T-helper 17 cell (primary cell): Measurements from ENCODE around the gene AIRE. TPM values are rescaled to one million over a fixed set of nuclear protein-coding genes. Genes with fewer than 3 reads are reported as not detected.

ENCODE experiments used
- ATAC-seq: fragments of 150-1000 bp; cut with Tn5 transposase; 2 replicates; pipeline ENCODE4 v1.10.0; 2021; ENCODE audit warnings: mild to moderate bottlenecking, moderate library complexity
- DNase-seq, 3 donors: peaks; one replicate each; pipeline versions ENCODE4 v3.0.0 to v3.0.0-alpha.2; 2020 to 2021
- H3K9me3 ChIP-seq: one replicate; pipeline ENCODE4 v1.7.0; 2013; ENCODE audit warnings: low read length, mild to moderate bottlenecking; ENCODE audit not compliant: control insufficient read depth, poor library complexity, severe bottlenecking
- H3K27ac Mint-ChIP-seq: one replicate; pipeline ENCODE4 v1.8.0; 2022; ENCODE audit warnings: mild to moderate bottlenecking, moderate library complexity, mixed read lengths
- H3K27me3 Mint-ChIP-seq: one replicate; pipeline ENCODE4 v1.8.0; 2022; ENCODE audit warnings: mixed read lengths
- H3K36me3 Mint-ChIP-seq: one replicate; pipeline ENCODE4 v1.8.0; 2022; ENCODE audit warnings: low read depth, mixed read lengths
- H3K4me1 Mint-ChIP-seq: one replicate; pipeline ENCODE4 v1.8.0; 2022; ENCODE audit warnings: mild to moderate bottlenecking, mixed read lengths
- H3K4me3 Mint-ChIP-seq: one replicate; pipeline ENCODE4 v1.8.0; 2022; ENCODE audit warnings: mild to moderate bottlenecking, moderate library complexity, mixed read lengths
- total RNA-seq, 4 donors: library from RNA in 2 of 4; stranded (reverse) in 2 of 4; gene quantifications; one replicate each; pipeline ENCODE4 v1.2.3 and lab custom pipeline; 2022 to 2026

Gene AIRE
- total RNA-seq, 2 donors from 2014 or later: 1.4 to 3.4 TPM

DNA sequence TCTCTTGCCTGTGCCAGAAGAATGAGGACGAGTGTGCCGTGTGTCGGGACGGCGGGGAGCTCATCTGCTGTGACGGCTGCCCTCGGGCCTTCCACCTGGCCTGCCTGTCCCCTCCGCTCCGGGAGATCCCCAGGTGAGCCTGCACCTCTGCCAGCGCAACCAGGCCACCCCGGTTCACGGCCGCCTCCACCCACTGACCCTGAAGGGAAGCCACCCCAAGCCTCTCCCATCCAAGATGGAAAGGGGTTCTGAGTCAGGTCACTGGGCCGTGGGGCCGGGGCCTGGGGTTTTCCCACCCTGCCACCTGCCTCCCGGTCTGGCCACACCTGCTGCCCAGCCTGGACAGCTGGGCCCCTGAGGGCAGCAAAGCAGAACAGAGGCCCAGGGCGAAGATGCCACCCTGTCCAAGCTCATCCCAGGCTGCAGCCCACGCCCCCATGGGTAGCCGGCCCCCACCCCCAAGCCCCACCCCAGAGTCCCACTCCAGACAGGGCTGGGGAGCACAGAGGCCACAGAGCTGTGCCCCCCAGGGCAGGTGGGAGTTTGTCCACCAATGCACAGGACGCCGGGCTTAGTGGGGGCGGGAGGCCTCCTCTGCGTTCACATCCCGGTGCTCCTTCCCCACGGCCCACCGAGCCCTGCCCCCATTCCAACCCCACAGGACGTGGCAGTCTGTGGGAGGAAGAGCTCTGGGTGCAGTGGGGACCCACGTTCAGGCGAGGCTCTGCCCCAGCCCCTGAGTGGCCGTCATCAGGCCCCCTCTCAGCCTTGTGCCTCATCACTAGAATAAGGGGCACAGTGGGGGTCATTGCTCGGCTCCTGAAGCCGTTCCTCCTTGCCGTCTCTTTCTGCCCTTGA lies 5.6 kb downstream of the AIRE start:
- Mint-ChIP-seq H3K27me3 (no peaks in the 10 kb centered on the region), H3K36me3 (no peaks in the 10 kb centered on the region), H3K27ac (peak overlapping the region; percentile 81), H3K4me1 (peaks cover 24% of the 10 kb centered on the region), H3K4me3 (peak overlapping the region; percentile 84)
- no peaks in the 10 kb centered on the region for H3K9me3 ChIP-seq
- peak in 1 of 3 donors; percentile 7 for DNase-seq
- ATAC-seq: no peak

DNA sequence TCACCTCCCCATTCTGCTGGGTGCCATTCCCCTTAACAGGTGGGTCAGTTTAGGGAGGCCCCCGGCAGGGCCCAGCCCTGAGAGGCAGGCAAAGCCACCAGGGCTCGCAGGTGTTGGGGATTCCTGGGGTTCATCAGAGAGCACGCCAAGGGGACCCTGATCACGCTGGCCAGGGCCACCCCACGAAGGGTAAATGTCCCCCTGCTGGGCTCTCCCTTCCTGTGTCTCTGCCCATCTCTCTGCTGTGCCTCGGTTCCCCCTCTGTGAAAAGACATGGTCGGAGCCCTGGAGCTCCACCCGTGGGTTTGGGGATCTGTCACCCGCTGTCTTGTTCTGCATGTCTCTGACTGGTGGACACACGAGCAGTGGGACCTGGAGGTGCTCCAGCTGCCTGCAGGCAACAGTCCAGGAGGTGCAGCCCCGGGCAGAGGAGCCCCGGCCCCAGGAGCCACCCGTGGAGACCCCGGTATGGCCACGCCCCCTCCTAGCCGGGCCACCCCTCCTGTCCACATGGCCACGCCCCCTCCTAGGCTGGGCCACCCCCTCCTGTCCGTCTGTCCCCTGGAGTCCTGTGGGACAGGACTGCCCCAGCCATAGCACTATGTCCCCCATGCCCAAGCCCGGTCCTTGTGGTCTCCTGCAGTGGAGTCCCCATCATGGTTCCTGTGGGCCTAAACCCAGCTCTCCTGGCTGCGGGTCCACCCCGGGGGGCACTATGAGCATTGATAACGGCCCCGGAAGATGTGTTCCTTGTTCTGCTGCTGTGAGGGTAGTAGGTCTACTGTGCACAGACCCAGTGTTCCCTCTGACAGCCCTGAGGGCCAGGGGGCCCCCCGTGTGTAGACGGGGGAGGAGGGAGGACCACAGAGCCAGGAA lies 6.5 kb downstream of the AIRE start:
- Mint-ChIP-seq H3K4me3 (peak overlapping the region; percentile 84), H3K27me3 (no peaks in the 10 kb centered on the region), H3K4me1 (peaks cover 24% of the 10 kb centered on the region), H3K27ac (peak overlapping the region; percentile 45), H3K36me3 (no peaks in the 10 kb centered on the region)
- no peaks in the 10 kb centered on the region for H3K9me3 ChIP-seq
- no peak for ATAC-seq
- no peak for DNase-seq

DNA sequence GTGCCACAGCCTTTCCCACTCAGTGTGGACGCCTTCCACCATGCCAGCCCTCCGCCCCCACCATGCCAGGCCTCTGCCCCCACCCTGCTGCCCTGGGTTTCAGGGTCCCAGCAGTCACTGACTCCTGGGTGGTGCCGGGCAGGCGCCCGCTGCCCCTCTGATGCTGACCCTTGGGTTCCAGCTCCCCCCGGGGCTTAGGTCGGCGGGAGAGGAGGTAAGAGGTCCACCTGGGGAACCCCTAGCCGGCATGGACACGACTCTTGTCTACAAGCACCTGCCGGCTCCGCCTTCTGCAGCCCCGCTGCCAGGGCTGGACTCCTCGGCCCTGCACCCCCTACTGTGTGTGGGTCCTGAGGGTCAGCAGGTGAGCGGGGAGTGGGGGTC lies 7.1 kb downstream of the AIRE start:
- Mint-ChIP-seq H3K4me1 (peaks cover 26% of the 10 kb centered on the region), H3K36me3 (no peaks in the 10 kb centered on the region), H3K27ac (peak overlapping the region; percentile 45), H3K27me3 (no peaks in the 10 kb centered on the region), H3K4me3 (peak overlapping the region; percentile 74)
- no peak for DNase-seq
- no peak for ATAC-seq
- no peaks in the 10 kb centered on the region for H3K9me3 ChIP-seq

GRCh38 chr21:44293551-44294231 lies 8.0 kb downstream of the AIRE start:
- Mint-ChIP-seq H3K4me1 (peaks cover 28% of the 10 kb centered on the region), H3K4me3 (peak overlapping the region; percentile 41), H3K27ac (no peak overlapping the region), H3K27me3 (no peaks in the 10 kb centered on the region), H3K36me3 (no peaks in the 10 kb centered on the region)
- ATAC-seq (peak; percentile 40), DNase-seq (peak in 1 of 3 donors; percentile 32)
- H3K9me3 ChIP-seq: no peaks in the 10 kb centered on the region

- H3K4me1 Mint-ChIP-seq: peaks cover 24% of the 10 kb centered on the region
- DNase-seq (no peak), ATAC-seq (no peak)
- H3K9me3 ChIP-seq: no peaks in the 10 kb centered on the region
- no peak overlapping the region for H3K27ac Mint-ChIP-seq
- no peaks in the 10 kb centered on the region for H3K27me3 Mint-ChIP-seq
- no peaks in the 10 kb centered on the region for H3K36me3 Mint-ChIP-seq
- peak overlapping the region; percentile 72 for H3K4me3 Mint-ChIP-seq
Measured at GRCh38 chr21:44294391-44295162, 8.9 kb downstream of the AIRE start.

DNA sequence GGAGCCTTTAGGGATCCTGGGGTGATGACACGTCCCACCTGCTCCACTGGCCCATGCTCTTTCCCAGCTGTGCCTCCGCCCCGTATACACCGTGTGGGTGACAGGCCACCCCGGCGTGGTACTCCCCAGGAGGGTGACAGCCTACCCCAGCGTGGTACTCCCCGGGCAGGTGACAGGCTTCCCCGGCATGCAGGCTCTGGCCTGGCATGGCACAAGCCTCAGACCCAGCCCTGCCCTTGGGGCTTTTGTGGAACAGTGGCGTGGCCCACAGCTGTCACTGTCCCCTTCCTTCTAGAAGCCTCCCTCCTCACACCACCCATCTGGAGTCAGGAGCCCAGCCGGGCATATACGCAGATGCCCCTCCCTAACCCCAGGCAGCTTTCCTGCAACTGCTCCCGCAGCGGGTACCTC lies 9.5 kb downstream of the AIRE start:
- Mint-ChIP-seq H3K36me3 (no peaks in the 10 kb centered on the region), H3K27me3 (no peaks in the 10 kb centered on the region), H3K27ac (no peak overlapping the region), H3K4me3 (peak overlapping the region; percentile 72), H3K4me1 (peaks cover 24% of the 10 kb centered on the region)
- ATAC-seq: no peak
- DNase-seq: no peak
- no peaks in the 10 kb centered on the region for H3K9me3 ChIP-seq

DNA sequence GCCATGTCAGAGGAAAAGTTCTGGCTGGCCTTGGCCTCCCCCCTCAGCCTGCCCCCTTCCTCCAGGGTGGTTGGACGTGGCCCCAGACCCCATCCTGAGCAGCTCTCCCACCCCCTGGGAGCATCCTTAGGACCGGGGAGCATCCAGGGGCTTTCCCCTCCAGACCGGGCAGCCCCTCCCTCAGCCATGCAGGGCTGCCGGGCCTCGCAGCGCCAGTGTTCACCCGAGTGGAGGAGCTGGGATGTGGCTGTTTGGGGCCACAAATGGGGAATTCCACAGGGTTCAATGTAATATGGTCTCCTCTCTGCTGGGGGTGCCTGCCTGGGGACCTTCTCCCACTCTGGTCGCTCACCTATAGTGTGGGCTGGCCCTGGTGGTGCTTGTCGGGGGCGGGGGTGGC lies 10.0 kb downstream of the AIRE start:
- H3K36me3 Mint-ChIP-seq: no peaks in the 10 kb centered on the region
- H3K4me1 Mint-ChIP-seq: peaks cover 20% of the 10 kb centered on the region
- no peak overlapping the region for H3K27ac Mint-ChIP-seq
- no peaks in the 10 kb centered on the region for H3K27me3 Mint-ChIP-seq
- no peaks in the 10 kb centered on the region for H3K9me3 ChIP-seq
- ATAC-seq: no peak
- DNase-seq: no peak
- peak overlapping the region; percentile 72 for H3K4me3 Mint-ChIP-seq

DNA sequence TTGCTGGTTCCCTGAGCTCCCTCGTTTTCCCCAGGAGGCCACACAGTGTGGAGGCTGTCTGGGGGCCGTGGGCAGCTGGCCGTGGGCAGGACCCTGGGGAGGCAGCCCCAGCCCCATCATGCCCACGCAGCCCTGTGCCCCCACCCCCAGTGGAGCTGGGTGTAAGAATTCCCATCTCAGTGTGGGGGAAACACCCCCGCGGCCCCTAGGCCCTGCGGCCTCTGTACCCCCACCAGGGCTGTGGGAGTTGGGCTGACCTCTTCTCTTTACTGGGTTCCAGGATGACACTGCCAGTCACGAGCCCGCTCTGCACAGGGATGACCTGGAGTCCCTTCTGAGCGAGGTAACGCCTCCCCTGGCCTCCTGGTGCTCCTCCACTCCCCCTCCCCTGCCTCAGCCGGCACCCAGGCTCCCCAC lies 10.4 kb downstream of the AIRE start:
- no peak for ATAC-seq
- DNase-seq: no peak
- Mint-ChIP-seq H3K36me3 (no peaks in the 10 kb centered on the region), H3K27me3 (no peaks in the 10 kb centered on the region), H3K4me3 (peak overlapping the region; percentile 72), H3K27ac (no peak overlapping the region), H3K4me1 (peaks cover 21% of the 10 kb centered on the region)
- H3K9me3 ChIP-seq: no peaks in the 10 kb centered on the region

GRCh38 chr21:44296916-44297315 lies 11.2 kb downstream of the AIRE start:
- no peak for ATAC-seq
- Mint-ChIP-seq H3K4me1 (peaks cover 29% of the 10 kb centered on the region), H3K36me3 (no peaks in the 10 kb centered on the region), H3K27me3 (no peaks in the 10 kb centered on the region), H3K27ac (no peak overlapping the region), H3K4me3 (no peak overlapping the region)
- DNase-seq: no peak
- no peaks in the 10 kb centered on the region for H3K9me3 ChIP-seq

GRCh38 chr21:44297525-44298290 lies 12.0 kb downstream of the AIRE start:
- H3K9me3 ChIP-seq: no peaks in the 10 kb centered on the region
- peaks cover 32% of the 10 kb centered on the region for H3K4me1 Mint-ChIP-seq
- H3K4me3 Mint-ChIP-seq: peak overlapping the region; percentile 52
- no peaks in the 10 kb centered on the region for H3K36me3 Mint-ChIP-seq
- DNase-seq (peak; percentile 58 to 70 (median 70)), ATAC-seq (peak; percentile 75)
- no peaks in the 10 kb centered on the region for H3K27me3 Mint-ChIP-seq
- H3K27ac Mint-ChIP-seq: peak overlapping the region; percentile 89

DNA sequence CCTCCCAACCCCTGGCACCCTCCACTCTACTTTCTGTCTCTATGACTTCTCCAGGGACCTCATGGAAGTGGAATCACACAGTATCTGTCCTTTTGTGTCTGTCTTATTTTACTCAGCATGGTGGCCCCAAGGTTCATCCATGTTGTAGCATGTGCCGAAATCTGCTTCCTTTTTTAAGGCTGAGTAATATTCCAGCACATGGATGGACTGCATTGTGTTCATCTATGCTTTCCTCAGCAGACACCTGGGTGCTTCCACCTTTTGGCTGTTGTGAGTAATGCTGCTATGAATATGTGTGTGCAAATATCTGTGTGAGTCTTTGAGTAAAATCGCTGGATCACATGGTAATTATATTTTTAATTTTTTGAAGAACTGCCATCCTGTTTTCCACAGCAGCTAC lies 12.6 kb downstream of the AIRE start:
- ATAC-seq: no peak

DNA sequence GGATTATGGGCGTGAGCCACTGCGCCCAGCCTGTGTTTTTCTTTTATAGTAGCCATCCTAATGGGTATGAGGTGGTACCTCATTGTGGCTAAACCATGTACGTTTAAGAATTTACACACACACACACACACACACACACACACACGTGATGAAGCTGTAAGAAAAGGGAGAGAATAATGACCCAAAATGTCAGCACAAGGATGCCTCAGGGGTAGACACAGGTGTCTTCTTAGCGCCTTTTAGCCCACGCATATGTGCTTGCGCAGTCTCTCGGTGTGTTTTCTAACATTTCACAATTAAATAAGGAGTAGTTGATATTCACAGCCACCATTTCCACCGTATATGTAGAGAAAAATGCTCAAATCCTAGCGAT lies 13.4 kb downstream of the AIRE start:
- H3K27me3 Mint-ChIP-seq: no peaks in the 10 kb centered on the region
- peak overlapping the region; percentile 88 for H3K4me3 Mint-ChIP-seq
- H3K4me1 Mint-ChIP-seq: peaks cover 39% of the 10 kb centered on the region
- no peaks in the 10 kb centered on the region for H3K36me3 Mint-ChIP-seq
- H3K9me3 ChIP-seq: no peaks in the 10 kb centered on the region
- no peak for ATAC-seq
- H3K27ac Mint-ChIP-seq: peak overlapping the region; percentile 89
- DNase-seq: no peak

More for the DNA sequence above, 12.6 kb downstream of the AIRE start:
- H3K9me3 ChIP-seq: no peaks in the 10 kb centered on the region
- Mint-ChIP-seq H3K36me3 (no peaks in the 10 kb centered on the region), H3K27me3 (no peaks in the 10 kb centered on the region), H3K4me3 (peak overlapping the region; percentile 52), H3K27ac (peak overlapping the region; percentile 89), H3K4me1 (peaks cover 36% of the 10 kb centered on the region)
- DNase-seq: no peak
